Keratinocyte (primary cell): Measurements from ENCODE around the gene RAB12. TPM values are rescaled to one million over a fixed set of nuclear protein-coding genes. Genes with fewer than 3 reads are reported as not detected.

Source experiments
- DNase-seq: peaks from one replicate; pipeline ENCODE4 v3.0.0-alpha.2; 2011; ENCODE audit warnings: low read depth, missing footprints, low spot score
- FAIRE-seq: peaks from 2 replicates; lab custom pipeline; 2011; peaks lifted over from hg19 to GRCh38; lab: Jason Lieb, UNC
- H2AFZ ChIP-seq: 2 replicates; pipeline ENCODE4 v1.6.0; 2012; ENCODE audit warnings: low read length, control low read depth, inconsistent platforms; ENCODE audit not compliant: control insufficient read depth
- H3K27ac ChIP-seq: 2 replicates; pipeline ENCODE4 v1.5.1; 2011; ENCODE audit warnings: low read length; ENCODE audit not compliant: control insufficient read depth, insufficient read depth
- H3K27me3 ChIP-seq: 3 replicates; pipeline ENCODE4 v1.6.0; 2011; ENCODE audit warnings: low read length; ENCODE audit not compliant: control insufficient read depth, insufficient read depth; ENCODE audit errors: extremely low read depth
- H3K36me3 ChIP-seq, 2 experiments: 2 replicates in 1 of 2; 3 replicates in 1 of 2; pipeline ENCODE4 v1.5.1; 2011; ENCODE audit warnings: low read length in 2 of 2, mild to moderate bottlenecking in 1 of 2; ENCODE audit not compliant: control insufficient read depth in 2 of 2, insufficient read depth in 2 of 2; ENCODE audit errors: extremely low read depth in 1 of 2
- H3K4me1 ChIP-seq: 3 replicates; pipeline ENCODE4 v1.5.1; 2011; ENCODE audit warnings: low read length; ENCODE audit not compliant: control insufficient read depth, insufficient read depth; ENCODE audit errors: extremely low read depth
- H3K4me2 ChIP-seq: 3 replicates; pipeline ENCODE4 v1.6.0; 2011; ENCODE audit warnings: low read depth, low read length; ENCODE audit not compliant: control insufficient read depth, insufficient read depth; ENCODE audit errors: extremely low read depth
- H3K4me3 ChIP-seq, 3 experiments: fragments of 200-600 bp in 1 of 3; sonication (generic) in 1 of 3; 2 replicates in 2 of 3; 3 replicates in 1 of 3; pipeline ENCODE4 v1.5.1; 2011 to 2016; ENCODE audit warnings: low read length in 3 of 3, mild to moderate bottlenecking in 3 of 3, control low read depth in 2 of 3, inconsistent platforms in 1 of 3, low read depth in 1 of 3, mixed read lengths in 1 of 3, mixed run types in 1 of 3, moderate library complexity in 1 of 3; ENCODE audit not compliant: control insufficient read depth in 2 of 3, insufficient read depth in 2 of 3; ENCODE audit errors: extremely low read depth in 1 of 3
- H3K79me2 ChIP-seq: 2 replicates; pipeline ENCODE4 v1.6.0; 2012; ENCODE audit warnings: low read length; ENCODE audit not compliant: control insufficient read depth, insufficient read depth
- H3K9ac ChIP-seq: 3 replicates; pipeline ENCODE4 v1.6.0; 2011; ENCODE audit warnings: low read length; ENCODE audit not compliant: control insufficient read depth, insufficient read depth; ENCODE audit errors: extremely low read depth
- H3K9me1 ChIP-seq: 3 replicates; pipeline ENCODE4 v1.6.0; 2011; ENCODE audit warnings: low read length; ENCODE audit not compliant: control insufficient read depth, insufficient read depth; ENCODE audit errors: extremely low read depth
- H3K9me3 ChIP-seq: 2 replicates; pipeline ENCODE4 v1.5.1; 2012; ENCODE audit warnings: low read depth, low read length; ENCODE audit not compliant: control insufficient read depth
- H4K20me1 ChIP-seq: 3 replicates; pipeline ENCODE4 v1.6.0; 2011; ENCODE audit warnings: low read length; ENCODE audit not compliant: control insufficient read depth, insufficient read depth; ENCODE audit errors: extremely low read depth
- CTCF ChIP-seq, 3 experiments: IDR thresholded peaks in 1 of 3; conservative IDR thresholded peaks in 1 of 3; optimal IDR thresholded peaks in 1 of 3; 2 replicates in 2 of 3; 3 replicates in 1 of 3; pipeline versions ENCODE3 to v1.5.1; 2011; ENCODE audit warnings: low read length in 3 of 3, mild to moderate bottlenecking in 3 of 3, moderate library complexity in 2 of 3, control low read depth in 1 of 3, inconsistent platforms in 1 of 3; ENCODE audit not compliant: insufficient read depth in 2 of 3; ENCODE audit errors: extremely low read depth in 1 of 3
- EZH2 ChIP-seq: IDR thresholded peaks from one replicate; pipeline ENCODE4 v1.6.1; 2012; ENCODE audit warnings: inconsistent platforms, mild to moderate bottlenecking, low read length, moderate library complexity
- dilution Hi-C: fragments of 300-500 bp; cut with MboI; formaldehyde crosslinking; loops from one replicate; pipeline ENCODE4 v1.7.0; 2020; ENCODE audit warnings: low sequenced_read_pairs; ENCODE audit not compliant: extremely low pct_ligation_motif_present
- polyA plus RNA-seq, 5 experiments: library from polyadenylated mRNA; depleted of rRNA in 3 of 5; stranded (reverse) in 3 of 5; stranded (forward) in 1 of 5; unstranded in 1 of 5; fragments of >200 nt; gene quantifications; 1 replicate in 1 of 5; 2 replicates in 3 of 5; 3 replicates in 1 of 5; pipeline versions ENCODE4 v1.2.1 to v1.2.3, GENCODE V29; 2011 to 2012; ENCODE audit warnings: missing spikeins in 2 of 5, low read depth in 1 of 5, low replicate concordance in 1 of 5

Gene RAB12
- polyA plus RNA-seq, 1 donor (not counting 4 experiments of a cell fraction or from before 2014, with no cell fraction given), result 46.4 TPM

- Histone ChIP-seq H3K4me1 (no peaks in the 10 kb centered on the region), H3K79me2 (peaks cover 63% of the 10 kb centered on the region), H4K20me1 (peaks cover 8% of the 10 kb centered on the region), H3K4me2 (no peak overlapping the region), H3K27ac (no peak overlapping the region), H3K9ac (no peak overlapping the region), H3K9me1 (peaks cover 4% of the 10 kb centered on the region), H3K9me3 (no peaks in the 10 kb centered on the region), H3K4me3 (no peak overlapping the region), H3K27me3 (no peaks in the 10 kb centered on the region), H2AFZ (no peak overlapping the region), H3K36me3 (peaks cover 27 to 43% of the 10 kb centered on the region in 2 experiments)
- TF ChIP-seq EZH2 (no peak), CTCF (optimal IDR thresholded peaks at IDR 0.05 in 1 of 3, IDR thresholded peaks at IDR 0.05 in 1 of 3, conservative IDR thresholded peaks at IDR 0.05 in 1 of 3; ENCODE audit: extremely low read depth in 1 of 3, insufficient read depth in 2 of 3, low read length in 3 of 3) (no peak)
- no peak for DNase-seq
- dilution Hi-C loops, result no loop called here
- no peak for FAIRE-seq
Observed at GRCh38 chr18:8629602-8630001, 20.4 kb downstream of the RAB12 start.

- Histone ChIP-seq H3K79me2 (peaks cover 59% of the 10 kb centered on the region), H4K20me1 (peaks cover 8% of the 10 kb centered on the region), H2AFZ (no peak overlapping the region), H3K9me1 (peaks cover 4% of the 10 kb centered on the region), H3K27ac (no peak overlapping the region), H3K36me3 (peaks cover 25 to 46% of the 10 kb centered on the region in 2 experiments), H3K9ac (no peak overlapping the region), H3K4me2 (no peak overlapping the region), H3K27me3 (no peaks in the 10 kb centered on the region), H3K4me1 (no peaks in the 10 kb centered on the region), H3K9me3 (no peaks in the 10 kb centered on the region), H3K4me3 (no peak overlapping the region)
- DNase-seq, result no peak
- dilution Hi-C loops, result no loop called here
- TF ChIP-seq CTCF (optimal IDR thresholded peaks at IDR 0.05 in 1 of 3, IDR thresholded peaks at IDR 0.05 in 1 of 3, conservative IDR thresholded peaks at IDR 0.05 in 1 of 3; ENCODE audit: extremely low read depth in 1 of 3, insufficient read depth in 2 of 3, low read length in 3 of 3), result no peak
- no peak for TF ChIP-seq EZH2
- no peak for FAIRE-seq
Observed at GRCh38 chr18:8630546-8630945, 21.3 kb downstream of the RAB12 start.
